CD4-positive, alpha-beta T cell treated with Interleukin-17A for 1 hour (primary cell): ENCODE measurements around the gene LCN1.

ENCODE experiments used
- DNase-seq: peaks from one replicate; pipeline ENCODE4 v3.0.0-alpha.2; 2020

Gene LCN1

GRCh38 chr9:135574331-135574730, 53.1 kb downstream of the LCN1 start:
- no peak for DNase-seq

GRCh38 chr9:135574943-135575342, 53.7 kb downstream of the LCN1 start:
- DNase-seq = no peak
